Measurements from ENCODE around the gene TRIM47. TPM values are rescaled to one million over a fixed set of nuclear protein-coding genes. Genes with fewer than 3 reads are reported as not detected.

The TRIM47 gene
- total and polyA plus RNA-seq, 2 of the 13 experiments (the other 11 are each of a cell fraction or from before 2014, with no cell fraction given): 33.5 to 82.0 TPM

- TF ChIP-seq ERF (CRISPR knock-in tag; IDR thresholded peaks at IDR 0.05) (peak; percentile 88), CENPX (CRISPR knock-in tag; IDR thresholded peaks at IDR 0.05) (no peak), ZNF574 (CRISPR knock-in tag; IDR thresholded peaks at IDR 0.05) (peak; percentile 86), ZNF883 (CRISPR knock-in tag; IDR thresholded peaks at IDR 0.05; ENCODE audit: not compliant biosample characterization) (no peak), ZNF850 (CRISPR knock-in tag; conservative IDR thresholded peaks at IDR 0.05) (no peak), DDIT3 (CRISPR knock-in tag; IDR thresholded peaks at IDR 0.05) (no peak), KIAA2018 (CRISPR knock-in tag; IDR thresholded peaks at IDR 0.05; ENCODE audit: borderline replicate concordance) (no peak), ZNF703 (CRISPR knock-in tag; IDR thresholded peaks at IDR 0.05; ENCODE audit: borderline replicate concordance) (peak; percentile 98; the same call in 1 of the 2 replicates)
- TF ChIP-seq, protein P1, sequence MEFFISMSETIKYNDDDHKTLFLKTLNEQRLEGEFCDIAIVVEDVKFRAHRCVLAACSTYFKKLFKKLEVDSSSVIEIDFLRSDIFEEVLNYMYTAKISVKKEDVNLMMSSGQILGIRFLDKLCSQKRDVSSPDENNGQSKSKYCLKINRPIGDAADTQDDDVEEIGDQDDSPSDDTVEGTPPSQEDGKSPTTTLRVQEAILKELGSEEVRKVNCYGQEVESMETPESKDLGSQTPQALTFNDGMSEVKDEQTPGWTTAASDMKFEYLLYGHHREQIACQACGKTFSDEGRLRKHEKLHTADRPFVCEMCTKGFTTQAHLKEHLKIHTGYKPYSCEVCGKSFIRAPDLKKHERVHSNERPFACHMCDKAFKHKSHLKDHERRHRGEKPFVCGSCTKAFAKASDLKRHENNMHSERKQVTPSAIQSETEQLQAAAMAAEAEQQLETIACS (CRISPR knock-in tag; IDR thresholded peaks at IDR 0.05): no peak
- TF ChIP-seq, protein P2, sequence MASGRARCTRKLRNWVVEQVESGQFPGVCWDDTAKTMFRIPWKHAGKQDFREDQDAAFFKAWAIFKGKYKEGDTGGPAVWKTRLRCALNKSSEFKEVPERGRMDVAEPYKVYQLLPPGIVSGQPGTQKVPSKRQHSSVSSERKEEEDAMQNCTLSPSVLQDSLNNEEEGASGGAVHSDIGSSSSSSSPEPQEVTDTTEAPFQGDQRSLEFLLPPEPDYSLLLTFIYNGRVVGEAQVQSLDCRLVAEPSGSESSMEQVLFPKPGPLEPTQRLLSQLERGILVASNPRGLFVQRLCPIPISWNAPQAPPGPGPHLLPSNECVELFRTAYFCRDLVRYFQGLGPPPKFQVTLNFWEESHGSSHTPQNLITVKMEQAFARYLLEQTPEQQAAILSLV (CRISPR knock-in tag; IDR thresholded peaks at IDR 0.05; ENCODE audit: borderline replicate concordance): peak; percentile 74; the same call in 1 of the 2 replicates
- TF ChIP-seq, protein P3, sequence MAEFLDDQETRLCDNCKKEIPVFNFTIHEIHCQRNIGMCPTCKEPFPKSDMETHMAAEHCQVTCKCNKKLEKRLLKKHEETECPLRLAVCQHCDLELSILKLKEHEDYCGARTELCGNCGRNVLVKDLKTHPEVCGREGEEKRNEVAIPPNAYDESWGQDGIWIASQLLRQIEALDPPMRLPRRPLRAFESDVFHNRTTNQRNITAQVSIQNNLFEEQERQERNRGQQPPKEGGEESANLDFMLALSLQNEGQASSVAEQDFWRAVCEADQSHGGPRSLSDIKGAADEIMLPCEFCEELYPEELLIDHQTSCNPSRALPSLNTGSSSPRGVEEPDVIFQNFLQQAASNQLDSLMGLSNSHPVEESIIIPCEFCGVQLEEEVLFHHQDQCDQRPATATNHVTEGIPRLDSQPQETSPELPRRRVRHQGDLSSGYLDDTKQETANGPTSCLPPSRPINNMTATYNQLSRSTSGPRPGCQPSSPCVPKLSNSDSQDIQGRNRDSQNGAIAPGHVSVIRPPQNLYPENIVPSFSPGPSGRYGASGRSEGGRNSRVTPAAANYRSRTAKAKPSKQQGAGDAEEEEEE (CRISPR knock-in tag; IDR thresholded peaks at IDR 0.05; ENCODE audit: borderline replicate concordance): no peak
Measured at GRCh38 chr17:75846692-75847613, 31.4 kb downstream of the TRIM47 start (continued).

Measured in HepG2 (cell line).